Measurements from ENCODE around the gene RAB11FIP2. TPM values are rescaled to one million over a fixed set of nuclear protein-coding genes. Genes with fewer than 3 reads are reported as not detected.

The RAB11FIP2 gene
- total RNA-seq, 4 donors from 2014 or later = 3.0 to 18.4 (median 9.0) TPM

- DNase-seq = no peak
Measured at GRCh38 chr10:118027397-118027796, 19.3 kb downstream of the RAB11FIP2 start.

GRCh38 chr10:118026936-118027335 lies 19.8 kb downstream of the RAB11FIP2 start:
- no peaks in the 10 kb centered on the region for H3K36me3 ChIP-seq
- in situ Hi-C loops (cut with MboI; ENCODE audit: low pct_ligation_motif_present in 1 of 4, low pct_unique_long_range_greater_than_20kb in 1 of 4, low sequenced_read_pairs in 3 of 4) = no loop called here
- no peaks in the 10 kb centered on the region for H3K27me3 ChIP-seq
- no peaks in the 10 kb centered on the region for H3K9me3 ChIP-seq
- TF ChIP-seq POLR2A (IDR thresholded peaks at IDR 0.05) (no peak), CTCF (IDR thresholded peaks at IDR 0.05) (no peak), POLR2AphosphoS5 (IDR thresholded peaks at IDR 0.05) (no peak), EP300 (IDR thresholded peaks at IDR 0.05; ENCODE audit: low read depth) (no peak)
- H3K4me1 ChIP-seq = peaks cover 0 to 6% (median 3%) of the 10 kb centered on the region in 4 donors
- intact Hi-C loops (cut with DNase I; ENCODE audit: low total_unique reads) = no loop called here
- H3K27ac ChIP-seq = no peak overlapping the region
- 97 to 100% methylated on average over 4 of the region's 4 CpGs for WGBS, 2 donors (ENCODE audit: low coverage in 1 of 2)
- no peak for DNase-seq
- no peak overlapping the region for H3K4me3 ChIP-seq

More at GRCh38 chr10:118027397-118027796, 19.3 kb downstream of the RAB11FIP2 start:
- H3K4me1 ChIP-seq = peaks cover 0 to 8% (median 3%) of the 10 kb centered on the region in 4 donors
- H3K27me3 ChIP-seq = no peaks in the 10 kb centered on the region
- in situ Hi-C loops (cut with MboI; ENCODE audit: low pct_ligation_motif_present in 1 of 4, low pct_unique_long_range_greater_than_20kb in 1 of 4, low sequenced_read_pairs in 3 of 4) (no loop called here), intact Hi-C loops (cut with DNase I; ENCODE audit: low total_unique reads) (no loop called here)
- 75 to 82% methylated on average over 2 of the region's 2 CpGs for WGBS, 2 donors (ENCODE audit: low coverage in 1 of 2)
- no peaks in the 10 kb centered on the region for H3K9me3 ChIP-seq
- H3K36me3 ChIP-seq = no peaks in the 10 kb centered on the region
- TF ChIP-seq POLR2A (IDR thresholded peaks at IDR 0.05) (no peak), CTCF (IDR thresholded peaks at IDR 0.05) (no peak)
- no peak overlapping the region for H3K4me3 ChIP-seq
- no peak overlapping the region for H3K27ac ChIP-seq

- Histone ChIP-seq H3K27ac (no peak overlapping the region), H3K9me3 (no peaks in the 10 kb centered on the region), H3K36me3 (no peaks in the 10 kb centered on the region), H3K4me1 (no peaks in the 10 kb centered on the region), H3K27me3 (no peaks in the 10 kb centered on the region), H3K4me3 (no peak overlapping the region)
- intact Hi-C loops (cut with DNase I; ENCODE audit: low total_unique reads) = no loop called here
- in situ Hi-C loops (cut with MboI; ENCODE audit: low pct_ligation_motif_present in 1 of 4, low pct_unique_long_range_greater_than_20kb in 1 of 4, low sequenced_read_pairs in 3 of 4) = no loop called here
- 70 to 89% methylated on average over 3 of the region's 3 CpGs for WGBS, 2 donors (ENCODE audit: low coverage in 1 of 2)
- TF ChIP-seq CTCF (IDR thresholded peaks at IDR 0.05) (no peak), POLR2AphosphoS5 (IDR thresholded peaks at IDR 0.05) (no peak), POLR2A (IDR thresholded peaks at IDR 0.05) (no peak), EP300 (IDR thresholded peaks at IDR 0.05; ENCODE audit: low read depth) (no peak)
- DNase-seq = no peak
Measured at GRCh38 chr10:118020365-118020764, 26.4 kb downstream of the RAB11FIP2 start.

- no peaks in the 10 kb centered on the region for H3K9me3 ChIP-seq
- 93 to 96% methylated on average over 5 of the region's 5 CpGs for WGBS, 2 donors (ENCODE audit: low coverage in 1 of 2)
- intact Hi-C loops (cut with DNase I; ENCODE audit: low total_unique reads) = no loop called here
- H3K4me3 ChIP-seq = no peak overlapping the region
- in situ Hi-C loops (cut with MboI; ENCODE audit: low pct_ligation_motif_present in 1 of 4, low pct_unique_long_range_greater_than_20kb in 1 of 4, low sequenced_read_pairs in 3 of 4) = no loop called here
- H3K4me1 ChIP-seq = no peaks in the 10 kb centered on the region
- H3K27ac ChIP-seq = no peak overlapping the region
- H3K36me3 ChIP-seq = no peaks in the 10 kb centered on the region
- DNase-seq = no peak
- TF ChIP-seq POLR2AphosphoS5 (IDR thresholded peaks at IDR 0.05) (no peak), POLR2A (IDR thresholded peaks at IDR 0.05) (no peak), EP300 (IDR thresholded peaks at IDR 0.05; ENCODE audit: low read depth) (no peak), CTCF (IDR thresholded peaks at IDR 0.05) (no peak)
- no peaks in the 10 kb centered on the region for H3K27me3 ChIP-seq
Measured at GRCh38 chr10:118017850-118018249, 28.9 kb downstream of the RAB11FIP2 start.

All from transverse colon (tissue), 4 donors.